Measurements from ENCODE around the gene TMIGD3.

DNA sequence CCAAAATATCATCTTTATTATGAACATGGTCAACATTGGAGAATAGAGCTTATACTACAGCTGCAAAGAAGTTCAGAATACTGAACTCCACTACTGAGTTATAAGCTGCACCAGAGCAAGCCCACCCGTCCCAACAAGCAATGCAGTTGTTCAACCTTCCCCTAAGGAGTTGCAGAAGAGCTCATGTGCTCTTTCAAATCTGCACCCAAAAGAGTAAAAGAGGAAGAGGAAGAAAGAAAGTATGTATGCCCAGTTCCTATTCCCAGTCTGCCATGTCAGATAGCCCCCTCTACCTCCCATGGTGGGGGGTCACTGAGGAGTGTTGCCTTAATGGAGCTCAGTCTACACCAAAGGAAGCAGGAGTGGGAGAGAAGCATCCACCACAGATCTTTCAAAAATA is 22.8 kb downstream of the TMIGD3 start:
- TF ChIP-seq ZNF792 (tag by site-specific recombination; IDR thresholded peaks at IDR 0.05) (no peak), PRDM1 (tag by site-specific recombination; IDR thresholded peaks at IDR 0.05) (no peak), ZNF121 (tag by site-specific recombination; IDR thresholded peaks at IDR 0.05) (no peak), ZNF785 (tag by site-specific recombination; IDR thresholded peaks at IDR 0.05) (no peak)
- TF ChIP-seq, protein P1, sequence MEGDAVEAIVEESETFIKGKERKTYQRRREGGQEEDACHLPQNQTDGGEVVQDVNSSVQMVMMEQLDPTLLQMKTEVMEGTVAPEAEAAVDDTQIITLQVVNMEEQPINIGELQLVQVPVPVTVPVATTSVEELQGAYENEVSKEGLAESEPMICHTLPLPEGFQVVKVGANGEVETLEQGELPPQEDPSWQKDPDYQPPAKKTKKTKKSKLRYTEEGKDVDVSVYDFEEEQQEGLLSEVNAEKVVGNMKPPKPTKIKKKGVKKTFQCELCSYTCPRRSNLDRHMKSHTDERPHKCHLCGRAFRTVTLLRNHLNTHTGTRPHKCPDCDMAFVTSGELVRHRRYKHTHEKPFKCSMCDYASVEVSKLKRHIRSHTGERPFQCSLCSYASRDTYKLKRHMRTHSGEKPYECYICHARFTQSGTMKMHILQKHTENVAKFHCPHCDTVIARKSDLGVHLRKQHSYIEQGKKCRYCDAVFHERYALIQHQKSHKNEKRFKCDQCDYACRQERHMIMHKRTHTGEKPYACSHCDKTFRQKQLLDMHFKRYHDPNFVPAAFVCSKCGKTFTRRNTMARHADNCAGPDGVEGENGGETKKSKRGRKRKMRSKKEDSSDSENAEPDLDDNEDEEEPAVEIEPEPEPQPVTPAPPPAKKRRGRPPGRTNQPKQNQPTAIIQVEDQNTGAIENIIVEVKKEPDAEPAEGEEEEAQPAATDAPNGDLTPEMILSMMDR (tag by site-specific recombination; IDR thresholded peaks at IDR 0.05) = no peak
- TF ChIP-seq, protein P2, sequence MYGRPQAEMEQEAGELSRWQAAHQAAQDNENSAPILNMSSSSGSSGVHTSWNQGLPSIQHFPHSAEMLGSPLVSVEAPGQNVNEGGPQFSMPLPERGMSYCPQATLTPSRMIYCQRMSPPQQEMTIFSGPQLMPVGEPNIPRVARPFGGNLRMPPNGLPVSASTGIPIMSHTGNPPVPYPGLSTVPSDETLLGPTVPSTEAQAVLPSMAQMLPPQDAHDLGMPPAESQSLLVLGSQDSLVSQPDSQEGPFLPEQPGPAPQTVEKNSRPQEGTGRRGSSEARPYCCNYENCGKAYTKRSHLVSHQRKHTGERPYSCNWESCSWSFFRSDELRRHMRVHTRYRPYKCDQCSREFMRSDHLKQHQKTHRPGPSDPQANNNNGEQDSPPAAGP (tag by site-specific recombination; IDR thresholded peaks at IDR 0.05) = no peak

All from HEK293 (cell line).